ENCODE data around the gene RFLNA. TPM values are rescaled to one million over a fixed set of nuclear protein-coding genes. Genes with fewer than 3 reads are reported as not detected.

RFLNA gene
- 0.69 and 0.80 TPM in 2 replicates for total RNA-seq

GRCh38 chr12:124294780-124295341 lies at the start of gene RFLNA:
TSS of gene RFLNA (plus strand) at chr12:124295093. CDS start at chr12:124295430, 337 bp downstream.
- H3K4me3 ChIP-seq (ENCODE audit: low read depth, low read length): peak within 1 kb of the TSS; percentile 16
- DNase-seq (ENCODE audit: low read depth): no peak
- no peak for TF ChIP-seq CTCF (conservative IDR thresholded peaks at IDR 0.05; ENCODE audit: low read depth, low read length)

- DNase-seq (ENCODE audit: low read depth): no peak
- H3K4me3 ChIP-seq (ENCODE audit: low read depth, low read length): no peak overlapping the region
- TF ChIP-seq CTCF (conservative IDR thresholded peaks at IDR 0.05; ENCODE audit: low read depth, low read length): no peak
Observed at GRCh38 chr12:124247331-124247730, 47.6 kb upstream of the RFLNA start.

- no peak for DNase-seq (ENCODE audit: low read depth)
- no peak for TF ChIP-seq CTCF (conservative IDR thresholded peaks at IDR 0.05; ENCODE audit: low read depth, low read length)
- no peak overlapping the region for H3K4me3 ChIP-seq (ENCODE audit: low read depth, low read length)
Observed at GRCh38 chr12:124248941-124249825, 45.7 kb upstream of the RFLNA start.

- H3K4me3 ChIP-seq (ENCODE audit: low read depth, low read length): no peak overlapping the region
- DNase-seq (ENCODE audit: low read depth): no peak
- TF ChIP-seq CTCF (conservative IDR thresholded peaks at IDR 0.05; ENCODE audit: low read depth, low read length): no peak
Observed at GRCh38 chr12:124251186-124251585, 43.7 kb upstream of the RFLNA start.

- no peak for TF ChIP-seq CTCF (conservative IDR thresholded peaks at IDR 0.05; ENCODE audit: low read depth, low read length)
- no peak for DNase-seq (ENCODE audit: low read depth)
- H3K4me3 ChIP-seq (ENCODE audit: low read depth, low read length): no peak overlapping the region
Observed at GRCh38 chr12:124252964-124253363, 41.9 kb upstream of the RFLNA start.

- no peak for TF ChIP-seq CTCF (conservative IDR thresholded peaks at IDR 0.05; ENCODE audit: low read depth, low read length)
- DNase-seq (ENCODE audit: low read depth): no peak
- H3K4me3 ChIP-seq (ENCODE audit: low read depth, low read length): no peak overlapping the region
Observed at GRCh38 chr12:124254126-124254525, 40.8 kb upstream of the RFLNA start.
